ENCODE results near the gene RGS11. TPM values are rescaled to one million over a fixed set of nuclear protein-coding genes. Genes with fewer than 3 reads are reported as not detected.
A peak's percentile ranks its signal among the peaks of the same experiment; 100 is the strongest.

RGS11 gene
- total and polyA plus RNA-seq, 9 of the 15 experiments (the other 6 are each of a cell fraction or from before 2014, with no cell fraction given) = not detected

GRCh38 chr16:280991-281659 lies 5.4 kb upstream of the RGS11 start:
- no peak overlapping the region for H3K27ac ChIP-seq (ENCODE audit: extremely low read depth, low read depth, low read length)
- CTCF ChIA-PET (ENCODE audit: low intra/inter-chr PET ratio) = no interaction called here
- BruUV-seq (replicated peaks) = no TSS peak
- FAIRE-seq (no peak), DNase-seq (ENCODE audit: extremely low read depth in 1 of 4, low spot score in 3 of 4) (no peak), ATAC-seq (no peak; the same call in 2 of the 3 replicates)
- POLR2A ChIA-PET = no interaction called here
- no peaks in the 10 kb centered on the region for H3K9me3 ChIP-seq (replicated peaks; ENCODE audit: control insufficient read depth, insufficient read depth, low read depth, low read length)
- H3K36me3 ChIP-seq (ENCODE audit: control insufficient read depth, insufficient read depth, low read length) = no peaks in the 10 kb centered on the region
- H3K4me1 ChIP-seq (replicated peaks in 1 of 2; ENCODE audit: control insufficient read depth in 2 of 2, insufficient read depth in 2 of 2, low read length in 2 of 2) = peaks cover 0 to 60% of the 10 kb centered on the region in 2 experiments; a peak in 2 of 5 replicates
- no peaks in the 10 kb centered on the region for H3K79me2 ChIP-seq (ENCODE audit: control insufficient read depth, insufficient read depth, low read length)
- intact Hi-C loops (cut with micrococcal nuclease) (no loop called here), in situ Hi-C loops (cut with MboI) (no loop called here)
- H3K9me1 ChIP-seq (ENCODE audit: control insufficient read depth, insufficient read depth, low read length) = no peaks in the 10 kb centered on the region
- H3K27me3 ChIP-seq (ENCODE audit: control insufficient read depth in 2 of 2, insufficient read depth in 2 of 2, low read length in 2 of 2) = no peaks in the 10 kb centered on the region
- H3K4me3 ChIP-seq = peak overlapping the region; percentile 42
- peak overlapping the region; percentile 30 to 88; a peak in 3 of 4 replicates for H3K9ac ChIP-seq (ENCODE audit: insufficient read depth in 1 of 2, low read depth in 2 of 2, low read length in 2 of 2)
- TF ChIP-seq ZBTB33 (CRISPR knock-in tag; IDR thresholded peaks at IDR 0.05) = 0 out of 2 replicates have a peak, but pooled peaks have one; percentile 11
- no peak for TF ChIP-seq RNF219 (CRISPR knock-in tag; IDR thresholded peaks at IDR 0.05)
- no peak overlapping the region for H3K4me2 ChIP-seq (ENCODE audit: insufficient read depth, low read length)
- no peaks in the 10 kb centered on the region for H4K20me1 ChIP-seq (replicated peaks; ENCODE audit: control insufficient read depth, insufficient read depth, low read length)
- 51% methylated on average over 17 of the region's 27 CpGs for WGBS (ENCODE audit: insufficient coverage, low coverage, missing lambda C conversion rate)
- H2AFZ ChIP-seq (ENCODE audit: low read depth, low read length) = peak overlapping the region; percentile 68; the same call in 1 of the 2 replicates
